H1 (cell line): ENCODE measurements around the gene RASAL2. TPM values are rescaled to one million over a fixed set of nuclear protein-coding genes. Genes with fewer than 3 reads are reported as not detected.

Source experiments
- CTCF ChIA-PET: fragments of 300-600 bp; sonication (Branson Sonifier 250); formaldehyde crosslinking; loops from one replicate; lab custom pipeline; 2021; ENCODE audit not compliant: partially characterized antibody; lab: Charles Lee
- POLR2A ChIA-PET: fragments of 300-600 bp; sonication (Branson Sonifier 250); formaldehyde crosslinking; loops from one replicate; lab custom pipeline; 2021; ENCODE audit warnings: inconsistent platforms; ENCODE audit not compliant: partially characterized antibody; lab: Charles Lee
- DNase-seq, 2 experiments: peaks; one replicate each; pipeline versions ENCODE4 v3.0.0 to v3.0.0-alpha.2; 2010 to 2022; ENCODE audit warnings: low spot score in 2 of 2, low read depth in 1 of 2, mixed read lengths in 1 of 2
- FAIRE-seq: peaks from 2 replicates; lab custom pipeline; 2011; peaks lifted over from hg19 to GRCh38; lab: Jason Lieb, UNC
- H2AFZ ChIP-seq: 2 replicates; pipeline ENCODE4 v1.8.1; 2012; ENCODE audit warnings: low read length, inconsistent platforms
- H2AK5ac ChIP-seq: 2 replicates; pipeline ENCODE4 v1.6.1; 2013; ENCODE audit warnings: low read depth, low read length
- H2BK120ac ChIP-seq: replicated peaks from 2 replicates; pipeline ENCODE3; 2013; ENCODE audit warnings: low read depth, low read length, inconsistent platforms
- H2BK12ac ChIP-seq: 2 replicates; pipeline ENCODE4 v1.6.1; 2013; ENCODE audit warnings: low read depth, low read length
- H2BK15ac ChIP-seq: 2 replicates; pipeline ENCODE4 v1.6.1; 2013; ENCODE audit warnings: low read length
- H2BK20ac ChIP-seq: 2 replicates; pipeline ENCODE4 v1.6.1; 2013; ENCODE audit warnings: low read length
- H2BK5ac ChIP-seq: 2 replicates; pipeline ENCODE4 v1.6.1; 2013; ENCODE audit warnings: low read depth, low read length
- H3K14ac ChIP-seq: 2 replicates; pipeline ENCODE4 v1.6.1; 2013; ENCODE audit warnings: inconsistent platforms; ENCODE audit not compliant: insufficient read length
- H3K18ac ChIP-seq: 2 replicates; pipeline ENCODE4 v1.6.1; 2013; ENCODE audit warnings: low read length; ENCODE audit errors: extremely low read depth
- H3K23ac ChIP-seq: 2 replicates; pipeline ENCODE4 v1.6.1; 2013; ENCODE audit warnings: inconsistent platforms; ENCODE audit not compliant: insufficient read length
- H3K23me2 ChIP-seq: 2 replicates; pipeline ENCODE4 v1.6.1; 2013; ENCODE audit warnings: low read depth, low read length
- H3K27ac ChIP-seq: 2 replicates; pipeline ENCODE4 v1.6.1; 2011; ENCODE audit warnings: low read depth, low read length, inconsistent platforms
- H3K27me3 ChIP-seq, 4 experiments: replicated peaks in 1 of 4; 1 replicate in 1 of 4; 2 replicates in 3 of 4; pipeline versions ENCODE4 v1.6.1 to v1.8.1; 2011 to 2013; ENCODE audit warnings: low read length in 3 of 4, mild to moderate bottlenecking in 3 of 4, inconsistent platforms in 2 of 4, mixed read lengths in 2 of 4, moderate library complexity in 1 of 4; ENCODE audit not compliant: control insufficient read depth in 3 of 4, insufficient read depth in 3 of 4; ENCODE audit errors: extremely low read depth in 1 of 4
- H3K36me3 ChIP-seq, 4 experiments: 2 replicates each; pipeline versions ENCODE4 v1.6.1 to v1.8.1; 2011 to 2013; ENCODE audit warnings: mild to moderate bottlenecking in 4 of 4, low read length in 3 of 4, moderate library complexity in 2 of 4, control low read depth in 1 of 4, inconsistent platforms in 1 of 4; ENCODE audit not compliant: insufficient read depth in 4 of 4, control insufficient read depth in 2 of 4
- H3K4ac ChIP-seq: replicated peaks from 2 replicates; pipeline ENCODE3; 2013; ENCODE audit warnings: low read length, low read depth, mixed read lengths, inconsistent platforms; ENCODE audit not compliant: insufficient read length
- H3K4me1 ChIP-seq, 4 experiments: replicated peaks in 1 of 4; 1 replicate in 1 of 4; 2 replicates in 3 of 4; pipeline versions ENCODE4 v1.6.1 to v1.8.1; 2011 to 2013; ENCODE audit warnings: low read length in 3 of 4, inconsistent platforms in 2 of 4, mixed read lengths in 1 of 4; ENCODE audit not compliant: insufficient read depth in 4 of 4, control insufficient read depth in 3 of 4
- H3K4me2 ChIP-seq, 2 experiments: 2 replicates each; pipeline versions ENCODE4 v1.6.1 to v1.8.1; 2011 to 2013; ENCODE audit warnings: low read depth in 2 of 2, low read length in 2 of 2, control low read depth in 1 of 2, inconsistent platforms in 1 of 2, mild to moderate bottlenecking in 1 of 2; ENCODE audit not compliant: insufficient read depth in 1 of 2
- H3K4me3 ChIP-seq, 4 experiments: fragments of 200-600, 300-600 bp in 1 of 4; sonication (generic), shearing (Covaris generic), sonication (Bioruptor Twin) in 1 of 4; 2 replicates each; pipeline versions ENCODE4 v1.5.1 to v1.8.1; 2011 to 2016; ENCODE audit warnings: low read length in 4 of 4, low read depth in 3 of 4, control low read depth in 2 of 4, inconsistent platforms in 2 of 4, mild to moderate bottlenecking in 2 of 4, mixed read lengths in 1 of 4, moderate library complexity in 1 of 4; ENCODE audit not compliant: insufficient read depth in 2 of 4; ENCODE audit errors: extremely low read depth in 1 of 4
- H3K56ac ChIP-seq: replicated peaks from 2 replicates; pipeline ENCODE3; 2013; ENCODE audit warnings: low read depth, mild to moderate bottlenecking, mixed read lengths, low read length, inconsistent platforms; ENCODE audit not compliant: insufficient read length
- H3K79me1 ChIP-seq: 2 replicates; pipeline ENCODE4 v1.6.1; 2013; ENCODE audit warnings: low read depth, low read length, control low read depth
- H3K79me2 ChIP-seq, 2 experiments: 2 replicates each; pipeline versions ENCODE4 v1.6.1 to v1.8.1; 2012 to 2013; ENCODE audit warnings: low read length in 2 of 2, mild to moderate bottlenecking in 2 of 2, inconsistent platforms in 1 of 2; ENCODE audit not compliant: insufficient read depth in 2 of 2, control insufficient read depth in 1 of 2
- H3K9ac ChIP-seq, 4 experiments: replicated peaks in 1 of 4; 1 replicate in 1 of 4; 2 replicates in 3 of 4; pipeline versions ENCODE4 v1.6.1 to v1.8.1; 2011 to 2013; ENCODE audit warnings: low read depth in 3 of 4, low read length in 3 of 4, control low read depth in 2 of 4, mild to moderate bottlenecking in 2 of 4, moderate library complexity in 2 of 4, inconsistent platforms in 1 of 4; ENCODE audit errors: extremely low read depth in 1 of 4
- H3K9me3 ChIP-seq, 2 experiments: 2 replicates each; pipeline versions ENCODE4 v1.6.1 to v1.8.1; 2012 to 2013; ENCODE audit warnings: mild to moderate bottlenecking in 2 of 2, moderate library complexity in 2 of 2, control low read depth in 1 of 2, inconsistent platforms in 1 of 2, low read depth in 1 of 2, low read length in 1 of 2, mixed read lengths in 1 of 2; ENCODE audit not compliant: insufficient read depth in 2 of 2
- H4K20me1 ChIP-seq, 2 experiments: replicated peaks in 1 of 2; 2 replicates each; pipeline versions ENCODE3 to v1.8.1; 2011 to 2013; ENCODE audit warnings: inconsistent platforms in 2 of 2, low read length in 2 of 2, mild to moderate bottlenecking in 1 of 2; ENCODE audit not compliant: insufficient read depth in 2 of 2, control insufficient read depth in 1 of 2
- H4K5ac ChIP-seq: 2 replicates; pipeline ENCODE4 v1.6.1; 2013; ENCODE audit warnings: low read length, low read depth, mixed read lengths, inconsistent platforms; ENCODE audit not compliant: insufficient read length
- H4K8ac ChIP-seq: 2 replicates; pipeline ENCODE4 v1.8.0; 2013; ENCODE audit warnings: mild to moderate bottlenecking, moderate library complexity, low read length, inconsistent platforms; ENCODE audit not compliant: insufficient read depth; ENCODE audit errors: extremely low read depth
- H4K91ac ChIP-seq: replicated peaks from 2 replicates; pipeline ENCODE3; 2013; ENCODE audit warnings: low read length, mixed read lengths, inconsistent platforms; ENCODE audit not compliant: insufficient read length
- ASH2L ChIP-seq: fragments of 200-600, 300-600 bp; sonication (generic); IDR thresholded peaks from one replicate; pipeline ENCODE4 v1.7.1; 2017; ENCODE audit warnings: low read length
- BCL11A ChIP-seq, 2 experiments: IDR thresholded peaks; one replicate each; pipeline ENCODE4 v1.6.1; 2011; ENCODE audit warnings: low read depth in 2 of 2, low read length in 2 of 2, mild to moderate bottlenecking in 2 of 2
- CHD1 ChIP-seq: IDR thresholded peaks from 2 replicates; pipeline ENCODE4 v1.6.1; 2012; ENCODE audit warnings: low read depth, low read length, improper control_type of control experiment
- EGR1 ChIP-seq: IDR thresholded peaks from 2 replicates; pipeline ENCODE4 v1.6.1; 2011; ENCODE audit warnings: low read depth, low read length, borderline replicate concordance
- EP300 ChIP-seq, 2 experiments: IDR thresholded peaks; 1 replicate in 1 of 2; 2 replicates in 1 of 2; pipeline ENCODE4 v1.6.1; 2011 to 2012; ENCODE audit warnings: low read depth in 2 of 2, low read length in 2 of 2, mild to moderate bottlenecking in 2 of 2, borderline replicate concordance in 1 of 2, inconsistent platforms in 1 of 2, moderate library complexity in 1 of 2
- FOSL1 ChIP-seq: IDR thresholded peaks from 2 replicates; pipeline ENCODE4 v1.6.1; 2011; ENCODE audit warnings: mild to moderate bottlenecking, low read depth, low read length, moderate library complexity; ENCODE audit not compliant: insufficient read depth
- GABPA ChIP-seq: IDR thresholded peaks from 2 replicates; pipeline ENCODE4 v1.6.1; 2011; ENCODE audit warnings: mild to moderate bottlenecking, low read length, moderate library complexity, borderline replicate concordance; ENCODE audit not compliant: insufficient read depth
- HDAC2 ChIP-seq, 2 experiments: fragments of 300-600 bp in 1 of 2; sonication (generic) in 1 of 2; IDR thresholded peaks; 2 replicates each; pipeline ENCODE4 v1.6.1; 2011 to 2012; ENCODE audit warnings: low read depth in 2 of 2, low read length in 2 of 2, mild to moderate bottlenecking in 2 of 2, moderate library complexity in 2 of 2, borderline replicate concordance in 1 of 2, inconsistent platforms in 1 of 2
- NANOG ChIP-seq: IDR thresholded peaks from 2 replicates; pipeline ENCODE4 v1.6.1; 2011; ENCODE audit warnings: low read length, low read depth, mild to moderate bottlenecking, inconsistent platforms; ENCODE audit not compliant: insufficient read depth, poor library complexity, severe bottlenecking
- NRF1 ChIP-seq: IDR thresholded peaks from 2 replicates; pipeline ENCODE4 v1.6.1; 2011; ENCODE audit warnings: mild to moderate bottlenecking, low read depth, low read length, improper control_type of control experiment
- PHF8 ChIP-seq: fragments of 200-600 bp; sonication (generic); conservative IDR thresholded peaks from 2 replicates; pipeline ENCODE4 v1.7.1; 2012; ENCODE audit warnings: low read depth, mild to moderate bottlenecking, inconsistent platforms, low read length, moderate library complexity
- SP4 ChIP-seq: IDR thresholded peaks from 2 replicates; pipeline ENCODE4 v1.6.1; 2012; ENCODE audit warnings: low read length, inconsistent platforms
- SUZ12 ChIP-seq: fragments of 200-600 bp; sonication (generic); IDR thresholded peaks from 2 replicates; pipeline ENCODE4 v1.6.1; 2012; ENCODE audit warnings: mild to moderate bottlenecking, inconsistent platforms, low read length, moderate library complexity, mixed read lengths
- TEAD4 ChIP-seq: IDR thresholded peaks from 2 replicates; pipeline ENCODE4 v1.6.1; 2012; ENCODE audit warnings: low read depth, low read length, inconsistent platforms, mixed read lengths
- WGBS, 2 experiments: shearing (Covaris generic) in 1 of 2; methylation state at CpG; one replicate each; pipeline versions ENCODE4 v1.1.6 to v1.1.7; 2013 to 2015; ENCODE audit warnings: low lambda C conversion rate in 2 of 2, mixed read lengths in 2 of 2, inconsistent platforms in 1 of 2, low coverage in 1 of 2, missing lambda C conversion rate in 1 of 2; ENCODE audit not compliant: insufficient replicate concordance in 2 of 2, insufficient coverage in 1 of 2, insufficient read length in 1 of 2; ENCODE audit errors: extremely low coverage in 1 of 2, missing lambda C conversion rate in 1 of 2; 5-methylcytosine and 5-hydroxymethylcytosine counted together
- polyA plus RNA-seq, 7 experiments: library from polyadenylated mRNA; depleted of rRNA in 3 of 7; stranded (reverse) in 5 of 7; unstranded in 2 of 7; fragments of >200 nt in 5 of 7; fragments of 200-250 nt in 2 of 7; gene quantifications; 1 replicate in 5 of 7; 2 replicates in 1 of 7; 4 replicates in 1 of 7; pipeline versions ENCODE4 v1.2.1 to v1.2.3, GENCODE V29; 2011 to 2013; ENCODE audit warnings: missing spikeins in 2 of 7, mixed read lengths in 2 of 7
- total RNA-seq: library from RNA; stranded (reverse); fragmentation: NEBNext Ultra II Directional; extraction: Animal tissue kit (Norgen Biotek cat#: 25700); gene quantifications from 2 replicates; pipeline ENCODE4 v1.2.1, GENCODE V29; 2021

Gene RASAL2
- total and polyA plus RNA-seq, 2 of the 8 experiments (the other 6 are each of a cell fraction or from before 2014, with no cell fraction given), result 15.9 to 32.5 TPM

- no peak overlapping the region for H3K18ac ChIP-seq
- no peak overlapping the region for H3K56ac ChIP-seq
- no peak overlapping the region; a peak in 1 of 7 replicates for H3K9ac ChIP-seq
- H3K14ac ChIP-seq, result no peak overlapping the region
- H2BK5ac ChIP-seq, result no peak overlapping the region
- no peaks in the 10 kb centered on the region; the same call in 1 of the 2 replicates for H3K79me1 ChIP-seq
- no peak overlapping the region for H3K4ac ChIP-seq
- H2BK12ac ChIP-seq, result no peak overlapping the region
- H3K4me3 ChIP-seq, result no peak overlapping the region
- H3K79me2 ChIP-seq, result peaks cover 0 to 72% of the 10 kb centered on the region in 2 experiments; a peak in 3 of 4 replicates
- peaks cover 2% of the 10 kb centered on the region in 2 experiments for H4K20me1 ChIP-seq
- H3K27me3 ChIP-seq, result no peaks in the 10 kb centered on the region
- no peak overlapping the region for H3K27ac ChIP-seq
- 89% methylated on average over 1 of the region's 1 CpG; no CpG with 5 or more reads in 1 of the 2 experiments for WGBS, 2 experiments
- peaks cover 0 to 4% (median 0%) of the 10 kb centered on the region in 4 experiments; a peak in 2 of 7 replicates for H3K4me1 ChIP-seq
- no peaks in the 10 kb centered on the region for H3K23me2 ChIP-seq
- H4K5ac ChIP-seq, result no peak overlapping the region
- H4K8ac ChIP-seq, result no peak overlapping the region
- H3K4me2 ChIP-seq, result no peak overlapping the region
- H2BK20ac ChIP-seq, result no peak overlapping the region
- no peak overlapping the region for H3K23ac ChIP-seq
- ChIA-PET CTCF (interaction anchor here (0.6 kb wide), 1 partner anchor 1063 kb away, joined by 3 read pairs; no protein-coding TSS in a partner anchor), POLR2A (no interaction called here)
- H2BK15ac ChIP-seq, result no peak overlapping the region
- no peak overlapping the region for H2AFZ ChIP-seq
- FAIRE-seq, result no peak
- DNase-seq, result no peak
- no peak overlapping the region for H4K91ac ChIP-seq
- H3K9me3 ChIP-seq, result no peaks in the 10 kb centered on the region
- H2AK5ac ChIP-seq, result no peak overlapping the region
- H3K36me3 ChIP-seq, result no peaks in the 10 kb centered on the region
- no peak overlapping the region for H2BK120ac ChIP-seq
- no peak for TF ChIP-seq HDAC2 (IDR thresholded peaks at IDR 0.05; ENCODE audit: borderline replicate concordance in 1 of 2, low read depth in 2 of 2, low read length in 2 of 2)
- TF ChIP-seq SUZ12, result no peak
- TF ChIP-seq NANOG, result no peak
- TF ChIP-seq NRF1, result no peak
- TF ChIP-seq FOSL1, result no peak
- TF ChIP-seq TEAD4, result no peak
- TF ChIP-seq EP300 (IDR thresholded peaks at IDR 0.05; ENCODE audit: borderline replicate concordance in 1 of 2, low read depth in 2 of 2, low read length in 2 of 2), result no peak
- TF ChIP-seq CHD1, result no peak
- TF ChIP-seq PHF8, result no peak
- TF ChIP-seq GABPA, result no peak
- TF ChIP-seq EGR1, result no peak
- TF ChIP-seq BCL11A (IDR thresholded peaks at IDR 0.05; ENCODE audit: low read depth in 2 of 2, low read length in 2 of 2), result no peak
- TF ChIP-seq SP4, result no peak
- TF ChIP-seq ASH2L, result no peak
These were observed 51.7 kb downstream of the RASAL2 start for GRCh38 chr1:178145605-178146004.
